Loucy (cell line): ENCODE results near the gene MITF.

Experiments used
- CTCF ChIP-seq: fragments of 200-600 bp; sonication (generic); conservative IDR thresholded peaks from 2 replicates; pipeline ENCODE4 v1.5.1; 2014; ENCODE audit warnings: mild to moderate bottlenecking, antibody characterized with exemption, low read length
- EZH2phosphoT487 ChIP-seq: fragments of 200-600 bp; IDR thresholded peaks from 2 replicates; pipeline ENCODE4 v1.6.1; 2018; ENCODE audit warnings: antibody characterized with exemption, mild to moderate bottlenecking, moderate library complexity, borderline replicate concordance

DNA sequence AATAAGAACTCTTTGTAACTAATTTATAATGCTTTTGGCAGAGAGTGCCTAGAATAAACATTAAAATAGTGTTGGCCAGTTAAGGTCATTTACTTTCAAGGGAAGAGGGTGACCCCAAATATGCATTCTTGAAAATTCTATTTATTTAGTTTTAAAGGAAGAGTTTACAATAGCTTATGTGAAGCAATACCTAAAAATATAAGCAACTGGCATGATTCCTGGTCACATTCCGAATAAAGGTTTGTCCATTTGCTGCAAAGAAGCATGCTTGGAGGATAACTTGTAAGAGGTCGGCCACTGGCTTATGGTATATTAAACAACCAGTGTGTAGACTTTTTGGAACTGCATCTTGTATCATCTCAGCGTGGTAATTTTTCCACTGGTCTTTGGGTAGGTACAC, 10.2 kb downstream of the MITF start:
- TF ChIP-seq CTCF, result no peak
- no peak for TF ChIP-seq EZH2phosphoT487
